ENCODE data around the gene PLBD2. TPM values are rescaled to one million over a fixed set of nuclear protein-coding genes. Genes with fewer than 3 reads are reported as not detected.

The PLBD2 gene
- total and polyA plus RNA-seq, 9 of the 15 experiments (the other 6 are each of a cell fraction or from before 2014, with no cell fraction given), result 2.4 to 37.4 (median 6.0) TPM

DNA sequence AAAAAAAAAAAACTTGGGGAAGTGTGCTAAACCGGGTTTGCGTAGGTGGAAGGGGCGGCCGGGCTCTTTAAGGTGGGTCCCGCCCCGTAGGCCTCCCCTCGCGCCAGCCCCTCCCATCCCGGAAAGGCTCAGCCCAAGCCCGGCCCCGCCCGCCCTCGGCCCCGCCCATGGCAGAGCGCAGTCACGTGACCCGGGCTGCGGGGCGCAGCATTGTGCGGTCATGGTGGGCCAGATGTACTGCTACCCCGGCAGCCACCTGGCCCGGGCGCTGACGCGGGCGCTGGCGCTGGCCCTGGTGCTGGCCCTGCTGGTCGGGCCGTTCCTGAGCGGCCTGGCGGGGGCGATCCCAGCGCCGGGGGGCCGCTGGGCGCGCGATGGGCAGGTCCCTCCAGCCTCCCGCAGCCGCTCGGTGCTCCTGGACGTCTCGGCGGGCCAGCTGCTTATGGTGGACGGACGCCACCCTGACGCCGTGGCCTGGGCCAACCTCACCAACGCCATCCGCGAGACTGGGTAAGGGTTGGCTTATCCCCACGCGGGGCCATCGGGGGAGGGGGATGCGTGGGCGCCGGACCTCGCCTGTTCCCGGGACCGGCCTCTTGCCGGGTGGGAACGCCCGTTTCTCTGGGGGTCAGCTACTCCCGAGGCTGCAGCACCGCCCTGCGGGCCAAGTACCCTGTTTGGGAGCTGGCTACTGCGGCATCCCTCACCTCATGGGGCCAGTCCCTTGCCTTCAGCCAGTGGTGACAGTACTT lies at the start of gene PLBD2 (continued):
- TF ChIP-seq FOXK2 (conservative IDR thresholded peaks at IDR 0.05 in 1 of 2, IDR thresholded peaks at IDR 0.05 in 1 of 2; ENCODE audit: low read depth in 2 of 2), result 0 out of 4 replicates have a peak, but pooled peaks of 1 of the 2 experiments have one; percentile 42
- no peak for TF ChIP-seq MTA2 (IDR thresholded peaks at IDR 0.05; ENCODE audit: low read depth)
- no peak for TF ChIP-seq ZNF224 (CRISPR knock-in tag; IDR thresholded peaks at IDR 0.05)
- TF ChIP-seq ERF (CRISPR knock-in tag; IDR thresholded peaks at IDR 0.05), result no peak; the same call in 1 of the 2 replicates
- no peak for TF ChIP-seq ZNF324 (CRISPR knock-in tag; IDR thresholded peaks at IDR 0.05)
- TF ChIP-seq, protein P1, sequence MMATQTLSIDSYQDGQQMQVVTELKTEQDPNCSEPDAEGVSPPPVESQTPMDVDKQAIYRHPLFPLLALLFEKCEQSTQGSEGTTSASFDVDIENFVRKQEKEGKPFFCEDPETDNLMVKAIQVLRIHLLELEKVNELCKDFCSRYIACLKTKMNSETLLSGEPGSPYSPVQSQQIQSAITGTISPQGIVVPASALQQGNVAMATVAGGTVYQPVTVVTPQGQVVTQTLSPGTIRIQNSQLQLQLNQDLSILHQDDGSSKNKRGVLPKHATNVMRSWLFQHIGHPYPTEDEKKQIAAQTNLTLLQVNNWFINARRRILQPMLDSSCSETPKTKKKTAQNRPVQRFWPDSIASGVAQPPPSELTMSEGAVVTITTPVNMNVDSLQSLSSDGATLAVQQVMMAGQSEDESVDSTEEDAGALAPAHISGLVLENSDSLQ (IDR thresholded peaks at IDR 0.05), result no peak
- TF ChIP-seq, protein P2, sequence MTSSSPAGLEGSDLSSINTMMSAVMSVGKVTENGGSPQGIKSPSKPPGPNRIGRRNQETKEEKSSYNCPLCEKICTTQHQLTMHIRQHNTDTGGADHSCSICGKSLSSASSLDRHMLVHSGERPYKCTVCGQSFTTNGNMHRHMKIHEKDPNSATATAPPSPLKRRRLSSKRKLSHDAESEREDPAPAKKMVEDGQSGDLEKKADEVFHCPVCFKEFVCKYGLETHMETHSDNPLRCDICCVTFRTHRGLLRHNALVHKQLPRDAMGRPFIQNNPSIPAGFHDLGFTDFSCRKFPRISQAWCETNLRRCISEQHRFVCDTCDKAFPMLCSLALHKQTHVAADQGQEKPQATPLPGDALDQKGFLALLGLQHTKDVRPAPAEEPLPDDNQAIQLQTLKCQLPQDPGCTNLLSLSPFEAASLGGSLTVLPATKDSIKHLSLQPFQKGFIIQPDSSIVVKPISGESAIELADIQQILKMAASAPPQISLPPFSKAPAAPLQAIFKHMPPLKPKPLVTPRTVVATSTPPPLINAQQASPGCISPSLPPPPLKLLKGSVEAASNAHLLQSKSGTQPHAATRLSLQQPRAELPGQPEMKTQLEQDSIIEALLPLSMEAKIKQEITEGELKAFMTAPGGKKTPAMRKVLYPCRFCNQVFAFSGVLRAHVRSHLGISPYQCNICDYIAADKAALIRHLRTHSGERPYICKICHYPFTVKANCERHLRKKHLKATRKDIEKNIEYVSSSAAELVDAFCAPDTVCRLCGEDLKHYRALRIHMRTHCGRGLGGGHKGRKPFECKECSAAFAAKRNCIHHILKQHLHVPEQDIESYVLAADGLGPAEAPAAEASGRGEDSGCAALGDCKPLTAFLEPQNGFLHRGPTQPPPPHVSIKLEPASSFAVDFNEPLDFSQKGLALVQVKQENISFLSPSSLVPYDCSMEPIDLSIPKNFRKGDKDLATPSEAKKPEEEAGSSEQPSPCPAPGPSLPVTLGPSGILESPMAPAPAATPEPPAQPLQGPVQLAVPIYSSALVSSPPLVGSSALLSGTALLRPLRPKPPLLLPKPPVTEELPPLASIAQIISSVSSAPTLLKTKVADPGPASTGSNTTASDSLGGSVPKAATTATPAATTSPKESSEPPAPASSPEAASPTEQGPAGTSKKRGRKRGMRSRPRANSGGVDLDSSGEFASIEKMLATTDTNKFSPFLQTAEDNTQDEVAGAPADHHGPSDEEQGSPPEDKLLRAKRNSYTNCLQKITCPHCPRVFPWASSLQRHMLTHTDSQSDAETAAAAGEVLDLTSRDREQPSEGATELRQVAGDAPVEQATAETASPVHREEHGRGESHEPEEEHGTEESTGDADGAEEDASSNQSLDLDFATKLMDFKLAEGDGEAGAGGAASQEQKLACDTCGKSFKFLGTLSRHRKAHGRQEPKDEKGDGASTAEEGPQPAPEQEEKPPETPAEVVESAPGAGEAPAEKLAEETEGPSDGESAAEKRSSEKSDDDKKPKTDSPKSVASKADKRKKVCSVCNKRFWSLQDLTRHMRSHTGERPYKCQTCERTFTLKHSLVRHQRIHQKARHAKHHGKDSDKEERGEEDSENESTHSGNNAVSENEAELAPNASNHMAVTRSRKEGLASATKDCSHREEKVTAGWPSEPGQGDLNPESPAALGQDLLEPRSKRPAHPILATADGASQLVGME (CRISPR knock-in tag; IDR thresholded peaks at IDR 0.05), result no peak
- TF ChIP-seq HDAC1 (IDR thresholded peaks at IDR 0.05), result peak in 1 of 2 experiments; percentile 43; a peak in 1 of 4 replicates
- no peak for TF ChIP-seq FOXJ2 (tag; IDR thresholded peaks at IDR 0.05)
- no peak for TF ChIP-seq C11orf30 (IDR thresholded peaks at IDR 0.05; ENCODE audit: low read depth)
- TF ChIP-seq RNF2 (IDR thresholded peaks at IDR 0.05), result no peak
- no peak for TF ChIP-seq RFX1 (IDR thresholded peaks at IDR 0.05)
- TF ChIP-seq ZNF764 (CRISPR knock-in tag; IDR thresholded peaks at IDR 0.05; ENCODE audit: low read depth), result no peak
- no peak for TF ChIP-seq ZNF143 (CRISPR knock-in tag; IDR thresholded peaks at IDR 0.05)
- TF ChIP-seq, protein P3, sequence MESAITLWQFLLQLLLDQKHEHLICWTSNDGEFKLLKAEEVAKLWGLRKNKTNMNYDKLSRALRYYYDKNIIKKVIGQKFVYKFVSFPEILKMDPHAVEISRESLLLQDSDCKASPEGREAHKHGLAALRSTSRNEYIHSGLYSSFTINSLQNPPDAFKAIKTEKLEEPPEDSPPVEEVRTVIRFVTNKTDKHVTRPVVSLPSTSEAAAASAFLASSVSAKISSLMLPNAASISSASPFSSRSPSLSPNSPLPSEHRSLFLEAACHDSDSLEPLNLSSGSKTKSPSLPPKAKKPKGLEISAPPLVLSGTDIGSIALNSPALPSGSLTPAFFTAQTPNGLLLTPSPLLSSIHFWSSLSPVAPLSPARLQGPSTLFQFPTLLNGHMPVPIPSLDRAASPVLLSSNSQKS (CRISPR knock-in tag; IDR thresholded peaks at IDR 0.05), result no peak
- no peak for TF ChIP-seq CC2D1A (IDR thresholded peaks at IDR 0.05)
- no peak for TF ChIP-seq ARNT (IDR thresholded peaks at IDR 0.05)
- TF ChIP-seq CREM (IDR thresholded peaks at IDR 0.05; ENCODE audit: low read depth), result peak; percentile 88
- no peak for TF ChIP-seq CHCHD3 (CRISPR knock-in tag; IDR thresholded peaks at IDR 0.05)
- no peak for TF ChIP-seq POLR3A (IDR thresholded peaks at IDR 0.05; ENCODE audit: borderline replicate concordance, extremely low read depth, insufficient read depth, insufficient read length)
- TF ChIP-seq, protein P4, sequence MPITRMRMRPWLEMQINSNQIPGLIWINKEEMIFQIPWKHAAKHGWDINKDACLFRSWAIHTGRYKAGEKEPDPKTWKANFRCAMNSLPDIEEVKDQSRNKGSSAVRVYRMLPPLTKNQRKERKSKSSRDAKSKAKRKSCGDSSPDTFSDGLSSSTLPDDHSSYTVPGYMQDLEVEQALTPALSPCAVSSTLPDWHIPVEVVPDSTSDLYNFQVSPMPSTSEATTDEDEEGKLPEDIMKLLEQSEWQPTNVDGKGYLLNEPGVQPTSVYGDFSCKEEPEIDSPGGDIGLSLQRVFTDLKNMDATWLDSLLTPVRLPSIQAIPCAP (CRISPR knock-in tag; IDR thresholded peaks at IDR 0.05; ENCODE audit: borderline replicate concordance), result no peak

Data from K562 (cell line).